Common myeloid progenitor, CD34-positive (primary cell): Measurements from ENCODE around the gene ZNF20. TPM values are rescaled to one million over a fixed set of nuclear protein-coding genes. Genes with fewer than 3 reads are reported as not detected.

Experiments used
- CTCF ChIA-PET: fragments of 350-600 bp; sonication (Branson Sonifier 250); formaldehyde crosslinking; loops from one replicate; lab custom pipeline; 2021; ENCODE audit warnings: antibody characterized with exemption; lab: Charles Lee
- POLR2A ChIA-PET: fragments of 350-600 bp; sonication (Branson Sonifier 250); formaldehyde crosslinking; loops from one replicate; lab custom pipeline; 2021; ENCODE audit warnings: antibody characterized with exemption; lab: Charles Lee
- DNase-seq, 3 donors: peaks; one replicate each; pipeline versions ENCODE4 v3.0.0 to v3.0.0-alpha.2; 2013
- H3K27ac ChIP-seq, 2 experiments: 1 replicate in 1 of 2; 2 replicates in 1 of 2; pipeline ENCODE4 v1.7.0; 2013; ENCODE audit warnings: inconsistent platforms in 2 of 2, low read length in 2 of 2, mild to moderate bottlenecking in 2 of 2, low read depth in 1 of 2, moderate library complexity in 1 of 2; ENCODE audit not compliant: severe bottlenecking in 2 of 2, insufficient read depth in 1 of 2, poor library complexity in 1 of 2
- H3K27me3 ChIP-seq, 5 experiments: replicated peaks in 2 of 5; 1 replicate in 3 of 5; 2 replicates in 2 of 5; pipeline versions ENCODE4 v1.6.1 to v1.7.0; 2013; ENCODE audit warnings: low read length in 4 of 5, mild to moderate bottlenecking in 2 of 5, moderate library complexity in 2 of 5, inconsistent platforms in 1 of 5; ENCODE audit not compliant: insufficient read depth in 5 of 5, control insufficient read depth in 4 of 5
- H3K36me3 ChIP-seq, 4 experiments: 1 replicate in 2 of 4; 2 replicates in 2 of 4; pipeline versions ENCODE4 v1.6.1 to v1.7.0; 2013; ENCODE audit warnings: low read length in 3 of 4, control low read depth in 1 of 4, mild to moderate bottlenecking in 1 of 4; ENCODE audit not compliant: control insufficient read depth in 4 of 4, insufficient read depth in 4 of 4
- H3K4me1 ChIP-seq, 4 experiments: 1 replicate in 3 of 4; 2 replicates in 1 of 4; pipeline versions ENCODE4 v1.6.1 to v1.7.1; 2013; ENCODE audit warnings: low read length in 3 of 4, mild to moderate bottlenecking in 3 of 4, control low read depth in 1 of 4, inconsistent platforms in 1 of 4, moderate library complexity in 1 of 4; ENCODE audit not compliant: control insufficient read depth in 4 of 4, insufficient read depth in 4 of 4; ENCODE audit errors: control extremely low read depth in 1 of 4
- H3K4me3 ChIP-seq, 7 experiments: 1 replicate in 4 of 7; 2 replicates in 3 of 7; pipeline versions ENCODE4 v1.5.1 to v1.7.0; 2013; ENCODE audit warnings: mild to moderate bottlenecking in 7 of 7, low read length in 6 of 7, moderate library complexity in 6 of 7, inconsistent platforms in 2 of 7, low read depth in 2 of 7, control low read depth in 1 of 7; ENCODE audit not compliant: insufficient read depth in 4 of 7, control insufficient read depth in 1 of 7; ENCODE audit errors: extremely low read depth in 1 of 7
- H3K9me3 ChIP-seq, 5 experiments: 1 replicate in 4 of 5; 2 replicates in 1 of 5; pipeline versions ENCODE4 v1.6.1 to v1.7.1; 2013; ENCODE audit warnings: low read length in 4 of 5, mild to moderate bottlenecking in 2 of 5, inconsistent platforms in 1 of 5, low read depth in 1 of 5, moderate library complexity in 1 of 5; ENCODE audit not compliant: control insufficient read depth in 4 of 5, insufficient read depth in 2 of 5; ENCODE audit errors: control extremely low read depth in 1 of 5
- WGBS: methylation state at CpG from one replicate; pipeline ENCODE4 v1.1.5; 2013; ENCODE audit not compliant: insufficient coverage; 5-methylcytosine and 5-hydroxymethylcytosine counted together
- polyA plus RNA-seq: library from polyadenylated mRNA; unstranded; fragments of 120-200 nt; gene quantifications from one replicate; pipeline ENCODE4 v1.2.1, GENCODE V29; 2013

Gene ZNF20
- polyA plus RNA-seq, result 8.7 TPM

GRCh38 chr19:12139885-12140544, at the start of gene ZNF20:
ZNF20 (minus strand) TSS chr19:12140350; CDS start chr19:12140182, 168 bp downstream.
- Histone ChIP-seq H3K4me1 (peaks cover 11 to 30% (median 15%) of the 10 kb centered on the region in 4 experiments), H3K4me3 (peak within 1 kb of the TSS; percentile 68 to 95 (median 93)), H3K9me3 (peaks cover 0 to 15% (median 0%) of the 10 kb centered on the region in 5 experiments), H3K36me3 (peaks cover 3 to 31% (median 17%) of the 10 kb centered on the region in 4 experiments), H3K27me3 (no peaks in the 10 kb centered on the region), H3K27ac (peak within 1 kb of the TSS; percentile 61 to 84)
- ChIA-PET CTCF (interaction anchor here (0.7 to 3.7 kb wide), 22 partner anchors 8 to 342 kb away, joined by 3 to 31 read pairs (median 4); partner anchors contain the start of genes ZNF491 and ZNF625), POLR2A (interaction anchor here (0.5 to 1.4 kb wide), 8 partner anchors 23 to 255 kb away, joined by 3 to 8 read pairs (median 4); partner anchors contain the start of genes ZNF136, ZNF433, ZNF763 and ZNF844)
- 0% methylated on average over 40 of the region's 49 CpGs for WGBS
- DNase-seq, result peak; percentile 91 to 94 (median 93)

GRCh38 chr19:12187625-12188024, 47.5 kb upstream of the ZNF20 start:
- ChIA-PET CTCF (interaction anchor here (0.6 to 0.9 kb wide), 2 partner anchors 12 to 134 kb away, joined by 3 to 4 read pairs; no protein-coding TSS in a partner anchor), POLR2A (no interaction called here)
- Histone ChIP-seq H3K4me1 (no peaks in the 10 kb centered on the region), H3K27me3 (no peaks in the 10 kb centered on the region), H3K36me3 (peaks cover 43 to 87% (median 59%) of the 10 kb centered on the region in 4 experiments), H3K9me3 (peaks cover 22 to 85% (median 57%) of the 10 kb centered on the region in 5 experiments), H3K4me3 (no peak overlapping the region), H3K27ac (no peak overlapping the region)
- DNase-seq, result no peak
- 98% methylated on average over 5 of the region's 6 CpGs for WGBS

GRCh38 chr19:12180377-12180776, 40.2 kb upstream of the ZNF20 start:
- CTCF ChIA-PET, result no interaction called here
- Histone ChIP-seq H3K27me3 (no peaks in the 10 kb centered on the region), H3K9me3 (peaks cover 8 to 70% (median 47%) of the 10 kb centered on the region in 5 experiments), H3K36me3 (peaks cover 23 to 75% (median 29%) of the 10 kb centered on the region in 4 experiments), H3K4me3 (peak overlapping the region in 1 of 7 experiments; percentile 8), H3K4me1 (no peaks in the 10 kb centered on the region), H3K27ac (no peak overlapping the region)
- DNase-seq, result no peak
- POLR2A ChIA-PET, result no interaction called here
- 80% methylated on average over 1 of the region's 3 CpGs for WGBS

- Histone ChIP-seq H3K4me3 (no peak overlapping the region), H3K36me3 (peaks cover 6 to 36% (median 14%) of the 10 kb centered on the region in 4 experiments), H3K27me3 (no peaks in the 10 kb centered on the region), H3K27ac (peak overlapping the region in 1 of 2 experiments; percentile 49), H3K9me3 (peaks cover 0 to 2% (median 0%) of the 10 kb centered on the region in 5 experiments), H3K4me1 (peaks cover 2 to 27% (median 9%) of the 10 kb centered on the region in 4 experiments)
- no peak for DNase-seq
- ChIA-PET POLR2A (interaction anchor here (0.6 kb wide), 1 partner anchor 312 kb away, joined by 3 read pairs; no protein-coding TSS in a partner anchor), CTCF (no interaction called here)
- 100% methylated on average over 1 of the region's 1 CpG for WGBS
Measured at GRCh38 chr19:12166626-12167025, 26.5 kb upstream of the ZNF20 start.

GRCh38 chr19:12163826-12164225, 23.7 kb upstream of the ZNF20 start:
- H3K9me3 ChIP-seq, result no peaks in the 10 kb centered on the region
- ChIA-PET POLR2A (no interaction called here), CTCF (no interaction called here)
- H3K4me3 ChIP-seq, result peak overlapping the region in 6 of 7 experiments; percentile 89 to 99 (median 96)
- H3K36me3 ChIP-seq, result peaks cover 2 to 23% (median 6%) of the 10 kb centered on the region in 4 experiments
- no peaks in the 10 kb centered on the region for H3K27me3 ChIP-seq
- DNase-seq, result no peak
- 67% methylated on average over 1 of the region's 2 CpGs for WGBS
- peaks cover 2 to 31% (median 12%) of the 10 kb centered on the region in 4 experiments for H3K4me1 ChIP-seq
- H3K27ac ChIP-seq, result peak overlapping the region; percentile 98 to 99

- Histone ChIP-seq H3K36me3 (peaks cover 2 to 23% (median 4%) of the 10 kb centered on the region in 4 experiments), H3K27ac (peak within 1 kb of the TSS; percentile 98 to 99), H3K4me3 (peak within 1 kb of the TSS; percentile 89 to 99 (median 96)), H3K4me1 (peaks cover 2 to 31% (median 12%) of the 10 kb centered on the region in 4 experiments), H3K9me3 (no peaks in the 10 kb centered on the region), H3K27me3 (no peaks in the 10 kb centered on the region)
- POLR2A ChIA-PET, result interaction anchor here (0.6 to 1.0 kb wide), 3 partner anchors 21 to 37 kb away, joined by 3 to 4 read pairs (median 3); partner anchors contain the start of gene ZNF20
- peak; percentile 94 to 97 (median 97) for DNase-seq
- WGBS, result under 1% methylated on average over 42 of the region's 57 CpGs
- CTCF ChIA-PET, result interaction anchor here (1.1 to 1.2 kb wide), 3 partner anchors 10 to 36 kb away, joined by 3 to 4 read pairs (median 3); no protein-coding TSS in a partner anchor
Measured at GRCh38 chr19:12162882-12163806, 23.0 kb upstream of the ZNF20 start, which contains the start of gene ZNF136. ZNF136 (plus strand) TSS chr19:12163096; CDS start chr19:12163204, 108 bp downstream.
